Activated CD8-positive, alpha-beta memory T cell treated with anti-CD3 and anti-CD28 coated beads for 36 hours (primary cell): ENCODE results near the gene MMEL1. TPM values are rescaled to one million over a fixed set of nuclear protein-coding genes. Genes with fewer than 3 reads are reported as not detected.
"Not testable (repeated sequence)": the region's sequence is repeated elsewhere in the genome, so short reads cannot be mapped to it uniquely, and the experiment has no call there.

Experiments
- CTCF ChIA-PET: fragments of 350-600 bp; sonication (Branson Sonifier 250); formaldehyde crosslinking; loops from one replicate; lab custom pipeline; 2021; ENCODE audit warnings: antibody characterized with exemption; lab: Charles Lee
- POLR2A ChIA-PET: fragments of 350-600 bp; sonication (Branson Sonifier 250); formaldehyde crosslinking; loops from one replicate; lab custom pipeline; 2021; ENCODE audit warnings: antibody characterized with exemption; lab: Charles Lee
- total RNA-seq, 2 experiments: library from RNA; stranded (reverse); gene quantifications; one replicate each; pipeline ENCODE4 v1.2.3, GENCODE V29; 2021

The MMEL1 gene
- total RNA-seq, 2 experiments from 2014 or later = 0.42 TPM; not detected in 1

- POLR2A ChIA-PET = no interaction called here
- CTCF ChIA-PET = no interaction called here
Measured at GRCh38 chr1:2631136-2632050, 1.4 kb downstream of the MMEL1 start.

GRCh38 chr1:2630498-2631135 lies 2.2 kb downstream of the MMEL1 start:
- ChIA-PET CTCF (no interaction called here), POLR2A (no interaction called here)

- CTCF ChIA-PET = interaction anchor here (0.6 kb wide), 1 partner anchor 209 kb away, joined by 4 read pairs; no protein-coding TSS in a partner anchor
- POLR2A ChIA-PET = interaction anchor here (0.6 kb wide), 1 partner anchor 8 kb away, joined by 3 read pairs; no protein-coding TSS in a partner anchor
Measured at GRCh38 chr1:2629627-2630497, 3.0 kb downstream of the MMEL1 start.

- CTCF ChIA-PET = no interaction called here
- POLR2A ChIA-PET = interaction anchor here (0.6 kb wide), 1 partner anchor 8 kb away, joined by 3 read pairs; no protein-coding TSS in a partner anchor
Measured at GRCh38 chr1:2628933-2629626, 3.7 kb downstream of the MMEL1 start.

- ChIA-PET POLR2A (no interaction called here), CTCF (no interaction called here)
Measured at GRCh38 chr1:2628191-2628932, 4.5 kb downstream of the MMEL1 start.

GRCh38 chr1:2627746-2628145 lies 5.1 kb downstream of the MMEL1 start:
- POLR2A ChIA-PET = no interaction called here
- CTCF ChIA-PET = no interaction called here

GRCh38 chr1:2625748-2626147 lies 7.1 kb downstream of the MMEL1 start:
- CTCF ChIA-PET, POLR2A ChIA-PET: not testable (repeated sequence)

GRCh38 chr1:2625311-2625710 lies 7.5 kb downstream of the MMEL1 start:
- CTCF ChIA-PET = no interaction called here
- POLR2A ChIA-PET = no interaction called here

- CTCF ChIA-PET = no interaction called here
- POLR2A ChIA-PET = no interaction called here
Measured at GRCh38 chr1:2624735-2625300, 8.0 kb downstream of the MMEL1 start.

GRCh38 chr1:2623571-2624337 lies 9.1 kb downstream of the MMEL1 start:
- CTCF ChIA-PET = interaction anchor here (1.1 kb wide), 1 partner anchor 15 kb away, joined by 3 read pairs; no protein-coding TSS in a partner anchor
- POLR2A ChIA-PET = no interaction called here

GRCh38 chr1:2617971-2618470 lies 14.8 kb downstream of the MMEL1 start:
- CTCF ChIA-PET = no interaction called here
- POLR2A ChIA-PET = no interaction called here

GRCh38 chr1:2614145-2614544 lies 18.7 kb downstream of the MMEL1 start:
- CTCF ChIA-PET = no interaction called here
- POLR2A ChIA-PET = no interaction called here

- CTCF ChIA-PET = no interaction called here
- POLR2A ChIA-PET = no interaction called here
Measured at GRCh38 chr1:2612591-2613365, 20.0 kb downstream of the MMEL1 start.

GRCh38 chr1:2611621-2612437 lies 21.0 kb downstream of the MMEL1 start:
- CTCF ChIA-PET = no interaction called here
- POLR2A ChIA-PET = no interaction called here

- CTCF ChIA-PET = no interaction called here
- POLR2A ChIA-PET = no interaction called here
Measured at GRCh38 chr1:2611031-2611501, 21.8 kb downstream of the MMEL1 start.
